Lower leg skin (tissue), 3 donors: Measurements from ENCODE around the gene RABEP2.

Experiments
- POLR2A ChIP-seq, 2 donors: fragments of 450-650 bp; IDR thresholded peaks; one replicate each; pipeline ENCODE4 v1.6.1; 2016 to 2017; ENCODE audit warnings: antibody characterized with exemption in 2 of 2, mild to moderate bottlenecking in 1 of 2, moderate library complexity in 1 of 2
- TF ChIP-seq, protein P1 (sequence below), 3 donors: fragments of 450-650 bp; IDR thresholded peaks; one replicate each; pipeline ENCODE4 v1.5.1; 2016; ENCODE audit warnings: antibody characterized with exemption in 3 of 3, mild to moderate bottlenecking in 3 of 3, moderate library complexity in 2 of 3

DNA sequence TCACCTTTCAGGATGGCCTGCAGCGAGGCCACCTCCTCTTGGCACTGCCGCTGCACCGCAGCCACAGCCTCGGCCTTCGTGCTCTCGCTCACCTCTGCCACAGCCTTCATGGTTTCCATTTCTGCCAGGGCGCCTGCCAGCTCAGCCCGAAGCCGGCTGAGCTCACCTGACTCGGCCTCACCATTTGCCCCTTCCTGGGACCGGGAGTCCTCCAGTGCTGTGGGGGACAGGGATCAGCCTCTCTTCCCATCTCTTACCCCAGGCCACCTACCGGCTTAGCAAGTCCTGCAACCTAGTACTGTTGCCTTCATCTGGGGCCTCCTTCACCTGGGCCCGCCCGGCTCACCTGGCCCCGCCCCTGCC, 658 bp downstream of the RABEP2 start:
- no peak for TF ChIP-seq POLR2A (IDR thresholded peaks at IDR 0.05)
- TF ChIP-seq, protein P1, sequence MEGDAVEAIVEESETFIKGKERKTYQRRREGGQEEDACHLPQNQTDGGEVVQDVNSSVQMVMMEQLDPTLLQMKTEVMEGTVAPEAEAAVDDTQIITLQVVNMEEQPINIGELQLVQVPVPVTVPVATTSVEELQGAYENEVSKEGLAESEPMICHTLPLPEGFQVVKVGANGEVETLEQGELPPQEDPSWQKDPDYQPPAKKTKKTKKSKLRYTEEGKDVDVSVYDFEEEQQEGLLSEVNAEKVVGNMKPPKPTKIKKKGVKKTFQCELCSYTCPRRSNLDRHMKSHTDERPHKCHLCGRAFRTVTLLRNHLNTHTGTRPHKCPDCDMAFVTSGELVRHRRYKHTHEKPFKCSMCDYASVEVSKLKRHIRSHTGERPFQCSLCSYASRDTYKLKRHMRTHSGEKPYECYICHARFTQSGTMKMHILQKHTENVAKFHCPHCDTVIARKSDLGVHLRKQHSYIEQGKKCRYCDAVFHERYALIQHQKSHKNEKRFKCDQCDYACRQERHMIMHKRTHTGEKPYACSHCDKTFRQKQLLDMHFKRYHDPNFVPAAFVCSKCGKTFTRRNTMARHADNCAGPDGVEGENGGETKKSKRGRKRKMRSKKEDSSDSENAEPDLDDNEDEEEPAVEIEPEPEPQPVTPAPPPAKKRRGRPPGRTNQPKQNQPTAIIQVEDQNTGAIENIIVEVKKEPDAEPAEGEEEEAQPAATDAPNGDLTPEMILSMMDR (IDR thresholded peaks at IDR 0.05): no peak
